NK-92 treated with Interleukin-12 subunit alpha and Interleukin-12 subunit beta, amount 100 ng/mL, for 24 hours (cell line): ENCODE measurements around the gene CD80.
A peak's percentile ranks its signal among the peaks of the same experiment; 100 is the strongest.
"Not testable (repeated sequence)": the region's sequence is repeated elsewhere in the genome, so short reads cannot be mapped to it uniquely, and the experiment has no call there.

Experiments
- DNase-seq: peaks from one replicate; lab custom pipeline; 2025; lab: John Stamatoyannopoulos, UW

CD80 gene

GRCh38 chr3:119582178-119582577 is 22.8 kb upstream of the CD80 start:
- DNase-seq: peak; percentile 15

GRCh38 chr3:119580067-119580760 is 20.8 kb upstream of the CD80 start:
- DNase-seq: no peak

- no peak for DNase-seq
These were observed 20.1 kb upstream of the CD80 start, which contains the start of gene ADPRH for GRCh38 chr3:119579366-119580066. Gene ADPRH, plus strand, starts transcription at chr3:119579492. Its CDS starts 2,678 bp downstream, at chr3:119582170.

GRCh38 chr3:119575507-119575906 is 16.1 kb upstream of the CD80 start:
- no peak for DNase-seq

GRCh38 chr3:119571688-119572087 is 12.3 kb upstream of the CD80 start:
- no peak for DNase-seq

- no peak for DNase-seq
These were observed 11.8 kb upstream of the CD80 start for GRCh38 chr3:119571230-119571629.

- DNase-seq: no peak
These were observed 10.8 kb upstream of the CD80 start for GRCh38 chr3:119570229-119570628.

- no peak for DNase-seq
These were observed 9.7 kb upstream of the CD80 start for GRCh38 chr3:119569156-119569555.

- DNase-seq: not testable (repeated sequence)
These were observed 3.9 kb upstream of the CD80 start for GRCh38 chr3:119563334-119563733.

GRCh38 chr3:119562307-119562961 is 3.0 kb upstream of the CD80 start:
- peak; percentile 79 for DNase-seq

GRCh38 chr3:119560160-119560559 is 746 bp upstream of the CD80 start:
- DNase-seq: no peak

GRCh38 chr3:119558626-119559317 is 642 bp downstream of the CD80 start:
- no peak for DNase-seq

- DNase-seq: no peak
These were observed 1.5 kb downstream of the CD80 start for GRCh38 chr3:119557877-119558269.

- no peak for DNase-seq
These were observed 2.1 kb downstream of the CD80 start for GRCh38 chr3:119557192-119557876.

GRCh38 chr3:119555929-119556328 is 3.5 kb downstream of the CD80 start:
- DNase-seq: no peak

GRCh38 chr3:119555309-119555735 is 4.1 kb downstream of the CD80 start:
- DNase-seq: no peak

- no peak for DNase-seq
These were observed 5.5 kb downstream of the CD80 start for GRCh38 chr3:119553823-119554415.

GRCh38 chr3:119552928-119553327 is 6.5 kb downstream of the CD80 start:
- not testable (repeated sequence) for DNase-seq

- DNase-seq: no peak
These were observed 7.8 kb downstream of the CD80 start for GRCh38 chr3:119551598-119551997.

- DNase-seq: no peak
These were observed 9.1 kb downstream of the CD80 start for GRCh38 chr3:119550192-119550910.

- no peak for DNase-seq
These were observed 11.1 kb downstream of the CD80 start for GRCh38 chr3:119548341-119548740.
